ENCODE data around the gene HS2ST1.
A peak's percentile ranks its signal among the peaks of the same experiment; 100 is the strongest.

Gene HS2ST1

DNA sequence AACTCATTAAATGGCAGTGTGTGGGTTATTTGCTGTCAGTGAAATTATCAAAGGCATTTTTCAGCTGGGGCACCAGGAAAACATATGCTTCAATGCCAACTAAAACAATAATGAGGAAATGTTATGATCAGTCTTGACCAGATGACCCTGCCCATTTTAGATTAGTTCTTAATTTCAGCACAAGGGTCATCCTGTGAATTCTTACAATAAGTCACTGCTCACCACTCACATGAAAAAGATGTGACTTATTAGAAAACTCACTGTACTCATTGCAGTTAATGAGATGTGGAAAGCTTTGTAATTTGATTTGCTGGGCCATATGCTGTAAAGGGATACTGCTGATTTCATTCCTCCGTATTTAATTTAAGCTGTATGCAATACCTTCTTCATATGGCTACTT, 235.7 kb downstream of the HS2ST1 start:
- ChIA-PET CTCF (interaction anchor here (0.6 to 0.9 kb wide), 3 partner anchors 8 to 130 kb away, joined by 3 read pairs; no protein-coding TSS in a partner anchor), POLR2A (no interaction called here)
- no peaks in the 10 kb centered on the region for H3K9me3 ChIP-seq (ENCODE audit: control insufficient read depth, insufficient read depth, low read depth, low read length)
- TF ChIP-seq, protein P1, sequence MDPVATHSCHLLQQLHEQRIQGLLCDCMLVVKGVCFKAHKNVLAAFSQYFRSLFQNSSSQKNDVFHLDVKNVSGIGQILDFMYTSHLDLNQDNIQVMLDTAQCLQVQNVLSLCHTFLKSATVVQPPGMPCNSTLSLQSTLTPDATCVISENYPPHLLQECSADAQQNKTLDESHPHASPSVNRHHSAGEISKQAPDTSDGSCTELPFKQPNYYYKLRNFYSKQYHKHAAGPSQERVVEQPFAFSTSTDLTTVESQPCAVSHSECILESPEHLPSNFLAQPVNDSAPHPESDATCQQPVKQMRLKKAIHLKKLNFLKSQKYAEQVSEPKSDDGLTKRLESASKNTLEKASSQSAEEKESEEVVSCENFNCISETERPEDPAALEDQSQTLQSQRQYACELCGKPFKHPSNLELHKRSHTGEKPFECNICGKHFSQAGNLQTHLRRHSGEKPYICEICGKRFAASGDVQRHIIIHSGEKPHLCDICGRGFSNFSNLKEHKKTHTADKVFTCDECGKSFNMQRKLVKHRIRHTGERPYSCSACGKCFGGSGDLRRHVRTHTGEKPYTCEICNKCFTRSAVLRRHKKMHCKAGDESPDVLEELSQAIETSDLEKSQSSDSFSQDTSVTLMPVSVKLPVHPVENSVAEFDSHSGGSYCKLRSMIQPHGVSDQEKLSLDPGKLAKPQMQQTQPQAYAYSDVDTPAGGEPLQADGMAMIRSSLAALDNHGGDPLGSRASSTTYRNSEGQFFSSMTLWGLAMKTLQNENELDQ (tag by site-specific recombination; IDR thresholded peaks at IDR 0.05; ENCODE audit: low read depth) = no peak
- TF ChIP-seq GLI4 (tag by site-specific recombination; IDR thresholded peaks at IDR 0.05) = no peak
- TF ChIP-seq, protein P2, sequence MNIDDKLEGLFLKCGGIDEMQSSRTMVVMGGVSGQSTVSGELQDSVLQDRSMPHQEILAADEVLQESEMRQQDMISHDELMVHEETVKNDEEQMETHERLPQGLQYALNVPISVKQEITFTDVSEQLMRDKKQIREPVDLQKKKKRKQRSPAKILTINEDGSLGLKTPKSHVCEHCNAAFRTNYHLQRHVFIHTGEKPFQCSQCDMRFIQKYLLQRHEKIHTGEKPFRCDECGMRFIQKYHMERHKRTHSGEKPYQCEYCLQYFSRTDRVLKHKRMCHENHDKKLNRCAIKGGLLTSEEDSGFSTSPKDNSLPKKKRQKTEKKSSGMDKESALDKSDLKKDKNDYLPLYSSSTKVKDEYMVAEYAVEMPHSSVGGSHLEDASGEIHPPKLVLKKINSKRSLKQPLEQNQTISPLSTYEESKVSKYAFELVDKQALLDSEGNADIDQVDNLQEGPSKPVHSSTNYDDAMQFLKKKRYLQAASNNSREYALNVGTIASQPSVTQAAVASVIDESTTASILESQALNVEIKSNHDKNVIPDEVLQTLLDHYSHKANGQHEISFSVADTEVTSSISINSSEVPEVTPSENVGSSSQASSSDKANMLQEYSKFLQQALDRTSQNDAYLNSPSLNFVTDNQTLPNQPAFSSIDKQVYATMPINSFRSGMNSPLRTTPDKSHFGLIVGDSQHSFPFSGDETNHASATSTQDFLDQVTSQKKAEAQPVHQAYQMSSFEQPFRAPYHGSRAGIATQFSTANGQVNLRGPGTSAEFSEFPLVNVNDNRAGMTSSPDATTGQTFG (tag by site-specific recombination; IDR thresholded peaks at IDR 0.05; ENCODE audit: borderline replicate concordance) = no peak
- TF ChIP-seq MYNN (tag by site-specific recombination; IDR thresholded peaks at IDR 0.05; ENCODE audit: borderline replicate concordance) = no peak
- TF ChIP-seq ZNF132 (tag by site-specific recombination; IDR thresholded peaks at IDR 0.05; ENCODE audit: borderline replicate concordance) = no peak
- no peaks in the 10 kb centered on the region for H3K36me3 ChIP-seq (ENCODE audit: control insufficient read depth in 2 of 2, insufficient read depth in 1 of 2, low read length in 2 of 2)
- H3K4me3 ChIP-seq (ENCODE audit: low read depth, low read length) = no peak overlapping the region
- no peaks in the 10 kb centered on the region for H3K4me1 ChIP-seq (ENCODE audit: control insufficient read depth, insufficient read depth, low read length)
- H3K27ac ChIP-seq (ENCODE audit: extremely low read depth, low read depth, low read length) = no peak overlapping the region

DNA sequence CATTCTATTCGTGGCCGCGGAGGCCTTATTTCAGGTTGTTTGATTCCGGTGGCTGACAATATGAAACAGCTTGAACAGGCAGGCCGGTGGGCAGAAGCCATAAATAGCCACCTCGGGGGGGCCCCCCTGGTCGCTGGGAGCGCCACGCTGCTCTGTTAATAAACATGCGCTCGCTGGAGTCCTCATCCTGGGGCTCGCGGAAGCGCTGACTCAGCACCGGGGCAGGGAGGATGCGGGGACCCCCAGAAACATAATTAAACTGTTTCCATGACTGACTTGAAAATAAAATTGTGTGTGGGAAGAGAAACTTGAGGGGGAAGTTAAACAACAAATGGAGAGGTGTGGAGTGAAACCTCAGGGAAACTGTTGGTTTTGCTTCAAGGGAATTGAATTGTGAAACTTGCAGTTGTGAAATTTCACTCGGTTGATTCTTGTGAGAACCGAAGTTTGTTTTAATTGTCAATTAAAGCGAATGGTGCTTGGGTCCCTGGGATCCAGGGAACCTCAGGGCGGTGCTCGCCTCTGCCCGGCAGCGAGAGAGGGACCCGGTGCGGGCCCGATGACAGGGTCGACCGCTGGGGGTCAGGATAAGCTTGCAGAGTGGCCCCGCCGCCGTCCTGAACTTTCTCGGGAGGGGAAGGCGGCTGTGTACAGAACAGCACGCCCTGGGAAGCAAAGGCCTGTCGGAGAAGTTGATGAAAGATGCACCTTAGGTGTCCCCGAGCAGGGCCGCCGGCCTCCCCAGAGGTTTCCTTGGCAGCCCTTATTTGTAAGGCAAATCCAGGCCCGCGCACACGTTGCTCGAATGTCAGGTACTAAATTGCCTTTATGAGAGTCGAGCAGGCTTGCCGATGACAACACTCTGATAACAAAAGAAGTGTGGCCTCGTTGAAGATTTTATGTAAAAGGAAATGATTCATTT, 237.3 kb downstream of the HS2ST1 start:
- Histone ChIP-seq H3K27ac (ENCODE audit: extremely low read depth, low read depth, low read length) (no peak overlapping the region), H3K9me3 (ENCODE audit: control insufficient read depth, insufficient read depth, low read depth, low read length) (no peaks in the 10 kb centered on the region), H3K4me1 (ENCODE audit: control insufficient read depth, insufficient read depth, low read length) (no peaks in the 10 kb centered on the region), H3K4me3 (ENCODE audit: low read depth, low read length) (no peak overlapping the region), H3K36me3 (ENCODE audit: control insufficient read depth in 2 of 2, insufficient read depth in 1 of 2, low read length in 2 of 2) (no peaks in the 10 kb centered on the region)
- ChIA-PET CTCF (interaction anchor here (0.6 kb wide), 1 partner anchor 651 kb away, joined by 3 read pairs; no protein-coding TSS in a partner anchor), POLR2A (no interaction called here)
- no peak for TF ChIP-seq KLF10 (tag by site-specific recombination; IDR thresholded peaks at IDR 0.05)
- no peak for TF ChIP-seq WT1 (tag by site-specific recombination; IDR thresholded peaks at IDR 0.05)
- no peak for TF ChIP-seq SP7 (tag by site-specific recombination; IDR thresholded peaks at IDR 0.05)
- TF ChIP-seq ZNF488 (tag by site-specific recombination; IDR thresholded peaks at IDR 0.05) = no peak
- TF ChIP-seq, protein P2 (tag by site-specific recombination; IDR thresholded peaks at IDR 0.05; ENCODE audit: borderline replicate concordance) = no peak
- no peak for TF ChIP-seq ZNF221 (tag by site-specific recombination; IDR thresholded peaks at IDR 0.05; ENCODE audit: borderline replicate concordance)
- no peak for TF ChIP-seq ZNF350 (tag by site-specific recombination; IDR thresholded peaks at IDR 0.05)
- no peak for TF ChIP-seq ZBTB21 (tag by site-specific recombination; IDR thresholded peaks at IDR 0.05)
- TF ChIP-seq PRDM1 (tag by site-specific recombination; IDR thresholded peaks at IDR 0.05) = peak; percentile 45; the same call in 1 of the 2 replicates
- no peak for TF ChIP-seq ZFP41 (tag by site-specific recombination; IDR thresholded peaks at IDR 0.05; ENCODE audit: borderline replicate concordance)
- TF ChIP-seq, protein P3, sequence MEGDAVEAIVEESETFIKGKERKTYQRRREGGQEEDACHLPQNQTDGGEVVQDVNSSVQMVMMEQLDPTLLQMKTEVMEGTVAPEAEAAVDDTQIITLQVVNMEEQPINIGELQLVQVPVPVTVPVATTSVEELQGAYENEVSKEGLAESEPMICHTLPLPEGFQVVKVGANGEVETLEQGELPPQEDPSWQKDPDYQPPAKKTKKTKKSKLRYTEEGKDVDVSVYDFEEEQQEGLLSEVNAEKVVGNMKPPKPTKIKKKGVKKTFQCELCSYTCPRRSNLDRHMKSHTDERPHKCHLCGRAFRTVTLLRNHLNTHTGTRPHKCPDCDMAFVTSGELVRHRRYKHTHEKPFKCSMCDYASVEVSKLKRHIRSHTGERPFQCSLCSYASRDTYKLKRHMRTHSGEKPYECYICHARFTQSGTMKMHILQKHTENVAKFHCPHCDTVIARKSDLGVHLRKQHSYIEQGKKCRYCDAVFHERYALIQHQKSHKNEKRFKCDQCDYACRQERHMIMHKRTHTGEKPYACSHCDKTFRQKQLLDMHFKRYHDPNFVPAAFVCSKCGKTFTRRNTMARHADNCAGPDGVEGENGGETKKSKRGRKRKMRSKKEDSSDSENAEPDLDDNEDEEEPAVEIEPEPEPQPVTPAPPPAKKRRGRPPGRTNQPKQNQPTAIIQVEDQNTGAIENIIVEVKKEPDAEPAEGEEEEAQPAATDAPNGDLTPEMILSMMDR (tag by site-specific recombination; IDR thresholded peaks at IDR 0.05) = peak; percentile 34; the same call in 1 of the 2 replicates
- TF ChIP-seq RBAK (tag by site-specific recombination; IDR thresholded peaks at IDR 0.05) = no peak
- no peak for TF ChIP-seq ZSCAN4 (tag by site-specific recombination; IDR thresholded peaks at IDR 0.05)
- no peak for TF ChIP-seq PBX3 (CRISPR knock-in tag; IDR thresholded peaks at IDR 0.05)
- no peak for TF ChIP-seq ZNF830 (tag by site-specific recombination; IDR thresholded peaks at IDR 0.05; ENCODE audit: low read depth)
